HG03139 (cell line): Measurements from ENCODE around the gene E2F6.
"Not testable (repeated sequence)": the region's sequence is repeated elsewhere in the genome, so short reads cannot be mapped to it uniquely, and the experiment has no call there.

Experiments
- ATAC-seq: cut with Tn5 transposase; IDR thresholded peaks from one replicate; pipeline ENCODE4 v1.9.1; 2021; ENCODE audit not compliant: unreplicated experiment

E2F6 gene

DNA sequence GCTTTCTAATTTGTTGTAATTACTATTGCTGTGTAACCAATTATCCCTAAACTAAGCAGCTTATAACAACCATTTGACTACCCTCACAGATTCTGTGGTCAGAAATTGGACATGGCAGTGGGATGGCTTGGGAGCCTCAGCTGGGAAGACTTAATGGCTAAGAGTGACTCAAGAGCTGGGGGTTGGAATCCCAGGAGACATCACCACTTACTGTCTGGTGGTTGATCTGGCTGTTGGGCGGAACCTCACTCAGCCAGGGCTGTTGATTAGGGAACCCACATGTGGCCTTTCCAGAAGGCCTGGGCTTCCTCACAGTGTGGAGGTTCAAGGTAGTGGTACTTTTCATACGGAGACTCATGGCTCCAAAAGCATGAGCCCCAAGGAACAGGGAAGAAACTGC, 49.8 kb downstream of the E2F6 start:
- no peak for ATAC-seq

DNA sequence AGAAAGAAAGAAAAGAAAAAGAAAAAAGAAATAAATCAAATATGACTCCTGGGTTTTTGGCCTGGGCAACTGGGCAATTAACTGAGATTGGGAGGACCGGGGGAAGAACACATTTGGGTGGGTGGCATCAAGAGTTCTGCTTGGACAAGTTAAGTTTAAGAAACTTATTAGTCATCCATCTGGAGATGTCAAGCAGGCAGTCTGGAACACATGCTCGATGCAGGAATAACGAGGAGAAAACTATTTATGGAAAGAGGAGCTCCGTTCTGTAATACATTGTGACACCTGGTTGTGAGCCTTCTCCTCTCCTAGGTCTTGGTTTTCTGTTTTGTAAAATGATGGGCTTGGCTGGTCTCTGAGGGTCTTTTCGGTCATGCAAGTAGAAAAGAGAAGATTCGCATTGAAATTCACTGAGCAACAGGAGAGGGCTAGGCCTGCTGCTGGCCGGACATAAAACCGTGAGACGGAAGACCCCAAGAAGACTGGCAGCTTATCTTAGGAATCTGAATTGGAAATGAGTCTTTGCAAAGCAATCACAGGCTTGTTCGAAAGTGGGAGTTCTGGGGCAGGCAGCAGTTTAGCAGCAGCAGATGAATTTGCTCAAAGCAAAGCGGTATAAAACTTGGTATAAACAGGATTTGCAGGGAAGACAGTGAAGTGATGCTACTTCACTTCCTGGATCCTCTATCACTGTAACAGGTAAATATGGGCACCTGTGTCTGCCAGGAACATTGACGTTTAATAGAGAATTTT, 51.4 kb downstream of the E2F6 start:
- ATAC-seq, result no peak

DNA sequence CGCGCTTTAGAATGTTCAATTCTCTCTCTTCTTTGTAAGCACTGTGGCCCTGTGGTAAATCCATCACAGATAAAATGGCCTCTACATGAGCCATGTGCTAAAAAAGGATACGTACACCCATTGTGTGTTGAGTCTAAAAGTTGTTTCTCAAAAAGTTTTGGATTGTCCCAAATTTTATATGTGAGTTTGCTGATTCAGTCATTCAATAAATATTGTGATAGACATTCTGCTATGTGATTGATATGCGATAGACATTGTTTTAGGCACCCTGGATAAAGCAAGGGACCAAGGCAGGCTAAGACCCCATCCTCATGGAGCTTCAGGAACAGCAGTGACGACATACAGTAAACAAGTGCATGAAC, 53.5 kb downstream of the E2F6 start:
- no peak for ATAC-seq

DNA sequence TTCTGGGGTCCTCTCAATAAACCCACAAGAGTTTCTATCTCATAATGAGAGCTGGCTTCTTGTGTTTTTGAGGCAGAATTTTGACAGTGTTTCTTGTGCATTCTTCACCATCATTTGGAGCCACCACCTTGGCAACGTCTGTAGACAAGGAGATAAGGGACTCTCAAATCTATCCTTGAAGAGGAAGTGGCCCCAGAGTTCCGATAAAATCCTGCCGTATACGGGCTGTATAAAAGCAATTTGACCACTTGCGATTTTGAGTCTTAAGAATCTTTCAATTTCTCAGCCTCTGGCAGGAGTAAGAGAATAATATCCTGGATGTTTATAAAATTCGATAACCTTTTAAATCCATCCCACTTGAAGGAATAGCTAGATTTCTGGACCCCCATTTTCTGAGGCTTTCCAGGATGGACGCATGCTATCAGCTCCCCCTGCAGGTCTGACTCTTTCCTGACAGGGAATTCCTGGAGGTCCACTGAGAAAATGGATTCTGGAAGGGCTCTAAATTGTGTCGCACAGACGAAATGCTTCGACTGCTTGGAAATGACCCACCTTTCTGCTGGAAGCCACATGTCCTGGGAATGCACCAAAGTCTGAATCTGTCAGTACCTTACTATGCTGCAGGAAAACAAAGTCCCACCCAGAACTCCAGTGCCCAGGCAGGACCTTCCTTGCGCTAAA, 54.1 kb downstream of the E2F6 start:
- ATAC-seq, result no peak

DNA sequence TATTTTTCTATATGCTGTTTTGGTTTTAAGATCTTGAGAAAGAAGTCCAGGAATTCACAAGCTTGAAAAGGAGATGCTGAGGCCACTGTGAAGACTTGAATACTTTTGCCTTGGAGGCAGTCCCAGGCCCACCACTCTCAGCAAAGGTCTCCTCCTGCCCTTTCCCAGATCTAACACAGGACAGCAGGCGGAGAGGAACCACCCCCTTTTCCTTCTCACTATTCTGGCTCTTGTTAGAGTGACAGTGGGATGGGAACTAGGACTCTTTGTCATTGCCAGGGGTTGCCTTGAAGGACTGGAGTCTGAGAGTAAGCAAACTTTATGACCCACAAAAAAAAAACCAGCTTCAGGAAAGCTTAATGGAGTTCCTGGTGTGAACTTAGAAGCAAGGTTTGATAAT, 54.7 kb downstream of the E2F6 start:
- no peak for ATAC-seq

DNA sequence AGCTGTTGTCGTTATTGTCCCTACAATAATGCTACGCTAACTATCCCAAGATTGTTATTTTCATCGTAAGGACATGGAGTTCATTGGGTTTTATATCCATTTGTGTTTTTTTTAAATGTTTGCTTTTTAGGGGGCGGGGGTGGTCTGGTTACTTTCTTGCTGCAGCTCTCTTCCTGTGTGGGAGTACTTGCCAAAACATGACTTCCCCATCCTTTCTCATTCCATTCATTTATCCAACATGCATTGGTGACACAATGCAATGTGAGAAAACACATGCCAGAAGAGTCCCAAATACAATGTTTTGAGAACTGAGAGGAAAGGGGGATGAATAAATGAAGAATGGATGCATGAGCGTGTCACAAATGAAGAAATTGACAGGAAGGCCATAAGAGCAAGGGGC, 55.9 kb downstream of the E2F6 start:
- ATAC-seq, result no peak

DNA sequence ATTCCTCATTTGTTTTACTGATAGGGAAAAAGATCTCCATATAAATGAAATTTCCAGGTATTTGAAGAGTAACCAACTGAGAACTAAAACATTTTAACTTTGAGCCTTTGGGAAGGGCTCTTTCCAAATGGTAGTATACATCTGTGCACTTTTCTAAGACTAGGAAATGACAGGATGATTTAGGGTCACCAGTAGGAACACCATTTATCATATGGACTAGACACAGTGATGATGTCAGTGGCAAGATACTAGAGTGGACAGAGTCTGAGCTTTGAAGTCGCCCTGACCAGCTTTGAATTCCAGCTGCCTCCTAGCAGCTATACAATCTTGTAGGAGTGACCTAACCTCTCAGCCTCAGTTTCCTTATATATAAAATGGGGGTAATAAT, 56.4 kb downstream of the E2F6 start:
- no peak for ATAC-seq

DNA sequence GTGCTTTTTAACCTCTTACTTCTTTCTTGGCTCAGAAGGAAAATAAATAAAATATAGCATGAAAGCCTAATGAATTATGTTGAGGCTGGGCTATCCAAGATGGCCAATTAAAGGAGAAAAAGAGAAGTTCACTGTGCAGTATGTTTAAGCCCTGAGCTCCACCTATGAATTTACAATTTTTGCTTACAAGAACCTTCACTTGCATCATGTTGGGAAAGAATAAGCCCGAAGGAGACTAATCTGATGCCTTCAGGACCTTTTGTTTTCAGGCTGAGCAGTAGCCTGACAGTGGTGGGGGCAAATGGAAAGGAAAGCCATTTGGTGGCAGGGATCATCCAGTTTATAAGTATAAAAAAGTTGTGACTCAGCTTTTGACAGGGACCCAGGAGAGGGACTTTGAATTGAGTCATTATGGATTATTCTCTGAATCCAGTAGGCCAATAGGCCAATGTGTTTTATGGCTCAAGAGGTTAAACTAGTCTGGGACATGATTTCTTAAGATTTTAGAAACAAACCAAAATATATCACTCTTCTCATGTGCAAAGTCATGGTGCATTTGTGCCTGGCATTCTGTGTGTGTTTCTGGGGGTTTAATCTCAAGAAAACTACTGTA, 56.9 kb downstream of the E2F6 start:
- no peak for ATAC-seq

DNA sequence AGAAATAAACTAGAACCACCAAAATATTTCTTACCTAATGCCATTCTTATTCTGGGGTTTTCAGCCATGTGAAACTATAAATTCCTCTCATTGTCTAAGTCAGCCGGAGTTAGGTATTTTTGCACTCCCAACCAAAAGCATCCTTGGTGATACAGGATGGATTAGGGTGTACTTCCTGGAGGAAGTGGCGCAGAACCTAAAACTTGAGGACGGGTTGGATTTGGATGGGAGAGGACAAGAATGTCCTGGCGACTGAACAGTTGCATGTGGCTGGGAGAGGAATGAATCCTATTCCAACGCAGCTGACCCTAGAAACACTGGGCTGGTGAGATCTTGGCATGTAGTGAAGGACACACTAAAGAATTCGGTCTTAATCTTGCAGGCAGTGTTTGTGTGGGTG, 58.5 kb downstream of the E2F6 start:
- ATAC-seq, result no peak

DNA sequence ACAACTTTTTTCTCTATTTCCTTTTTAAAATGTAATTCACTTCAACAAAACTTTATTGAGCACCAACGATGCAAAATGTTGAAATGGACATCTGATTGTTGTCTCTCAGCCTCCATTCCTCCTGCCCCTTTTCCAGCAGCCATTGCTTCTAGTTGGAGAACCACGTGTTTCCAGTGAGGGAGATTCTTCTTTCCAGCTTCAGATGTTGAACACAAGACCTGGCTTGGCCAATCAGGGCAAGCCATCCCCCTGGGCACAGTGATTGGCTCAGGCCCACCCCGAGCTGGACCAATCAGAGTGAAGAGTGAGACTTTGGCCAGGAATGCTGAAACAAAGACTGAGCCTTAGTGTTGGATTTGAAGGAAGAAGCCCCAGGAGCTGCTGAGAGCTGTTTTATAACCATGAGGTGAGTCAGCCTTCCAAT, 59.0 kb downstream of the E2F6 start:
- ATAC-seq, result no peak

DNA sequence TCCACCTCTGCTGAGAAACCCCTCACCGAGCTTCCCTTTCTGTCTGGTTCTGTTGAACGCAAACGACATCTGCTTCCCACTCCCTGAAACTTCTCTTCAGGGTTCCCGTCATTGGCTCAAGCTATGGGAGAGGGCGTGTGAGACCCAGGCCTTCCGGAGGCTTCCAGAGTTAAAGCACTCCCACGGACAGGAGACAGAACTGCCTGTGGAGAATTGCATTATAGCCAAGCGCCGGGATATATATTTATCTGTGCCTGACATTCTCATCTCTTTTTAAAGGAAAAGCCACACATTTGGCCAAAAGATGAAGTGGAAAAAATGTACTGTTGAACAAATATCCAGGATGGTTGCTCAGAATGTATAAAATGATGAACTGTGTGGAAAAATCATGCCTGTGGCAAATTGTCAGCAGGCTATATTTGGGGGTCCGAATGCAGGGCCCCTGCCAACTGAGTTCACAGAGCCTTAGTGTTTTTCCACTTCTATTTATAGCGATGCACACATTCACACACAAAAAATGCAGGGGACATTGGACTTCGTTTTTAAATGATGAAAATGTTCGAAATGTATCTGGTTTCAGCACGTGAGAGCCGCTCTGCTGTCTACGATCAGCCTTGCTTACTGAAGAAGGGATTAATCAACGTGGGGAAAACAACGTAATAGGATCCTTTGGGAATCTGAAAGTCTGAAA, 59.5 kb downstream of the E2F6 start:
- no peak for ATAC-seq

DNA sequence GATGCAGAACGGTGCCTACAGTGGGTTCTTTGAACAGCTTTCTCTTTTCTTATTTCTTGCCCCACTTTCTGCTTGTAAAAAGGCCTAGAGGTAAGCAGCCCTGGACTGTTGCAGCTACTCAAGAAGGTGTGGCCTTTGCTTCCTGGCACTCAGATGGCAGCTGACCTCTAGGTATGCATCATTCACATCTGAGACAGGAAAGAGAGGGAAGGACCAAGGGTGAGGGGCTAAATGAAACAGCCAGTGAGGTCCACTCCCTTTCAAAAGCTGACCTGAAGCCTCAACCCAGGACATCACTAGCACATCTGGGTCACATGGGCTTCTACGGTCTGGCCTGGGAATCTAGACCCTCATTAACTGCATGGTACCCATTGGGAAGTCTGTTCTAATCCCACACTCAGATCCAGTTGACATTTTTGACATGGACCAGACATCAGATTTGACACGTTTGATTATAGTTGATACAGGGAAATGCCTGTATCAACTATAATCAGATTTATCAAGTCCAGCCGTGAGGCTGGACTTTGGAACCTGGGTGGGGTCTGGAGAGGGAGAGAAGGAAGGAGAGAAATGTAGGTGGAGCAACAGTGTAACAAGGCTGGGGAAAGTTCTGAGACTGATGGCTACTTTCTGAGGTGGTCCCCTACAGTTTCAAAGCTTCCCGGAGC, 60.2 kb downstream of the E2F6 start:
- ATAC-seq, result no peak

DNA sequence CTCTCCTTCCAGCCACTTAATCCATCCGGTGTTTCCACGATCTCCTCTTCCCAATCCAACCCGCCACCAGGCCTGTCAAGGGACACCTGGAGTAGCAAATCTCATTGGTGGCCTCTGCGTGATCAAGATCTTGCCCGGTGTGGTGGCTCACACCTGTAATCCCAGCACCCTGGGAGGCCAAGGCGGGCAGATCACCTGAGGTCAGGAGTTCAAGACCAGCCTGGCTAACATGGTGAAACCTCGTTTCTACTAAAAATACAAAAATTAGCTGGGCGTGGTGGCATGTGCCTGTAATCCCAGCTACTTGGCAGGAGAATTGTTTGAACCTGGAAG, 60.9 kb downstream of the E2F6 start:
- not testable (repeated sequence) for ATAC-seq

DNA sequence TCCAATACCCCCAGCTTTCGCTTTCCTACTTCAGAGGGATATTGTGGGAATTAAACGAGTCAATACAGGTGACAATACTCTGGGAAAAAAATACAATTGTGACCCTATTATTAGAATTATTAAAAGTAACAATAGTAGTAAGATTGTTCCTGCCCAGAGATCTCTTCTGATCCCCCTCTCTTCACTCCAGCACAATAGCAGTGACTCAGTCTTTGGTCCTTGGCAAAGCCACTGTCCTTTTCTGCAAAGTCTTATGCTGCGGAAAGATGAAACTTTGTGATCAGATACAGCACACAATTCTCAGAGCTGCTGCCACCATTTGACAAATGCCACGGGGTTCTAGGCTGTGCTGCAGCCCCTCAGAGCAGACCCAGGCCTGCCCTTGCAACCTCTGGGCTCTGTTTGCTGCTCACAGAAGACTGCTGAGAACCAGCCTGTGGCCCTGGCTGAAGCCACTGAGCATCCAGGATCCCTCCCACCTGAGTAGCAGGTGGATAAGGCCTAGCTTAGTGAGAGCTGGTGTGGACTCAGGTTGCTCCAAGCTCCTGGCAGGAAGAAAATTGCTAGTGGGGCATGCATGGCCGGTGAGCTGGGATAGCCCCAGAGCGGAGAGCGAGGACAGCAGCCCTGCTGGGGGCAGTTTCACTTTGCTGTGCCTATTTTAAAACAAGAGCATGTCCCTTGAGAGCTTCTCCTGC, 61.4 kb downstream of the E2F6 start:
- no peak for ATAC-seq

DNA sequence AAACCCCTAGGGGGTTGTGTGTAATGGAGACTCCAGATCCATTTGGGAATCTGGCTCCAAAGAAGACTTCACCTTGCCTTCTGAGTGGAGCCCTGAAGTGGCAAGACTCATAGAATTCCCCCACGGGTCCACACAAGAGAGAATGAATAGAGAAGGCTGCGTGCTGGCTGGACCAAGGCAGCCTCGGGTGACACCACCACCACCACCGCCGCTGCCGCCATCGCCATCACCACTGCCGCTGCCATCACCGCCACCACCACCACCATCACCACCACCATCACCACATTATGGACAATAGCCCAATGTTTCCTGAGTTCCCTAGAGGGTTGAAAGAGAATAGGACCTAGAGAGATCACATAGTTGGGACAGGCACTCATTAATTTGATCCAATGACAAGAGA, 63.5 kb downstream of the E2F6 start:
- no peak for ATAC-seq

DNA sequence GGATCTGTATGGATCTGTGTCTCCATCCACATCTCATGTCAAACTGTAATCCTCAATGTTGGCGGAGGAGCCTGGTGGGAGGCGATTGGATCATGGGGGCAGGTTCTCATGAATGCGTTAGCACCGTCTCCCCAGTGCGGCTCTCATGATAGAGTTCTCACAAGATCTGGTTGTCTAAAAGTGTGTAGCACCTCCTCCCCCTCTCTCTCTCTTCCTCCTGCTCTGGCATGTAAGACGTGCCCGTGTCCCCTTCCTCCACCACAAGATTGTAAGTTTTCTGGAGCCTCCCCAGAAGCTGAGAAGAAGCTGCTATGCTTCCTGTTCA, 66.6 kb downstream of the E2F6 start:
- ATAC-seq, result no peak

DNA sequence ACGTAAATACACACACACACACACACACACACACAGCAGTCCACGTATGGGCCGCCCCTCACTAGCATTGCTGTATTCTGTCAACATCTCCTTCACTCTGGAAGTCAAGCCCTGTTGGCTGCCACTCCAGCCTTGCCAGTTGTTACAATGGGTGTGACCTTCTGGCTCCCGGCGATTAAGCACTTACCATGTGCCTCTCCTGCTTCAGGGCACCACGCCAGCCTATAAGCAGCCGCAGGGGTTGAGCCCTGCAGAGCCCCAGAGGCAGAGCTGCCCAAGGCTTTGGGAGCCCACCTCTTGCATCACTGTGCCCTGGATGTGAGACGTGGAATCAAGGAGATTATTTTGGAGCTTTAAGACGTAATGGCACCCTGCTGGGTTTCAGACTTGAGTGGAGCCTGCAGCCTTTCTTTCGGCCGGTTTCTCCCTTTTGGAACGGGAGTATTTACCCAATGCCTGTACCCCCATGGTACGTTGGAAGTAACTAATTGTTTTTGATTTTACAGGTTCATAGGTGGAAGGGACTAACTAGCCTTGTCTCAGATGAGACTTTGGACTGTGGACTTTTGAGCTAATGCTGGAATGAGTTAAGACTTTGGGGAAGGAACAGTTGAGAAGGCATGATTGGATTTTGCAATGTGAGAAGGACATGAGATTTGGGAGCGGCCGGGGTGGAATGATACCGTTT, 67.1 kb downstream of the E2F6 start:
- ATAC-seq, result no peak

DNA sequence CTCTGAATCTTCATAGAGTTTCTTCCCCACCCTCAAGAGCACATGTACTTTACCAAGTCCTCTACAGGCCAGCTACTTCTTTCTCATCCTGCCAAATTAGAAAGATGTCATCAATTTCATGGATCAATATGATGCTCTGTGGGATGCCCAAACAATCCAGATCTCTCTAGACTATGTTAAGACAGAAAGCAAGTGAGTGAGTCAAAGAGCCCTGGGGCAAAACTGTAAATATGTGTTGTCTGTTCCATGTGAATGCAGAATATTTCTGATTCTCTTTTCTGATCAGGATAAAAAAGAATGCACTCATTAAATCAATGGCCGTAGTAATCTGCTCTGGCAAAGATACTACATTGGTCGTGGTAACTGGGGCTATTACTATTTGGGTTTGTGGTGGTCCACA, 68.4 kb downstream of the E2F6 start:
- no peak for ATAC-seq

DNA sequence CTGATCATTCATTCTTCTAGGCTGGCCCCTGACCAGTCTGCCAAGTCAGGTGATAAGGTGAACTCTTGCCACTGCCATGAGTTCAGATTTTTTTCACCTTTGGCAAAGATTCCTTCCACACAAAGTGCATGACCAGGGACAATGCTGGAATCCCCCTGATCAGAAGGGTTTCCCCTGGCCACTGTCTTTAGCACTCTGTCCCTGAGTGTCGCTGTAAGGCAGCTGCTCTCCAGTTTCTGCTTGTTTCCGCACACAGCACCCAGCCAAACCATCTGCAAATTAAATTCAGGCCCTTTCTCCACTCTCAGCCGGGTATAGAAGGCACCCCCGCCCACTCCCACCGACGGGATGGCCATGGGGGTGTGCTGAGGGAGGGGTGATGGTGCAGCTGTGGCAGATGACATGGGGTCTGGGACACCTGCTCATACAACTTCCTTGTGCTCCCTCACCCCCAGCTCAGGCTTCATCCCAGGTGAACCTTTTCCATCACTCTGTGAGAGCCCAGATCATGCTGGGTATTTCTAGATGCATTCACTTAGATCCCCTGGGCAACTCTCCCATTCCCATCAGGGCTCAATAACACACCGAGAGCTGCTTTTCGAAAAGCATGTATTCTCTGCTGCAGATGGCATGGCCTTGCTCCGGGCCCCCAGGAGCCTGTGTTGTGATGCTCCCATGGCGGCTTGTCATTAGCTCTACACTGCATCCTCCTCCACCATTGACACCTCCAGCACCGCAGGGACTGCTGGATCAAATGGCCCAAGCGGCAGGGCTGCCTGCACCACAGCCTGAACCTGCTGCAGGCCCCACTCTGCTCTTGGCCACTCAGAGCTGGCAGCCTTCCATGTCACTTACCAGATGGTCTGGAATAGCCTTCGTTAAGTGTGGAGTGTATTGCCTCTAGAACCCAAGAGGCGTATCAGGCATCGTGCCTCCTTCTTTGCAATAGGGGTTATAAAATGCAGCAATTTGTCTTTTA, 69.2 kb downstream of the E2F6 start:
- no peak for ATAC-seq
